ENCODE data around the gene PDE9A. TPM values are rescaled to one million over a fixed set of nuclear protein-coding genes. Genes with fewer than 3 reads are reported as not detected.

Gene PDE9A
- total RNA-seq, 1 donor from 2014 or later = 1.6 TPM

DNA sequence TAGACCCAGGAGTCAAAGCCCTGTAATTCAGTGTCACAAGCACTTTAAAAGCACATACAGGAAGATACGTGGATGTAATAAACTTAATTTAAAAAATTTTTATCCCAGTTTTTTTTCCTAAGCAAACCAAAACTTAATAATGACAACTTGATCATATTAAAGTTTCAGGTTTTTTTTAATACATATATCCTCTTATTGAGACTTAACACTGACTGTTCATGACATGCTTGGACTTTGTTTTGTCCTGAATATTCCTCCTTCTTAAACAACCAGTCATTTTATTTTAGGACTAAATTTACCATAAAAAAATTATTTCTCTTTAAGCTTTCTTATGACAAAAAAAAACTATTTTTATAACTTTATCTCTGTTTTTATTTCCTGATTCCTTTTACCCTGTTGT lies 161.8 kb downstream of the PDE9A start:
- FAIRE-seq (no peak), DNase-seq (ENCODE audit: low read depth) (no peak)
- Histone ChIP-seq H3K36me3 (ENCODE audit: control insufficient read depth, insufficient read depth, low read length) (no peaks in the 10 kb centered on the region), H3K27me3 (ENCODE audit: control insufficient read depth, insufficient read depth, low read length) (no peaks in the 10 kb centered on the region), H3K4me3 (ENCODE audit: low read depth, low read length) (no peak overlapping the region)
- TF ChIP-seq, protein P1, sequence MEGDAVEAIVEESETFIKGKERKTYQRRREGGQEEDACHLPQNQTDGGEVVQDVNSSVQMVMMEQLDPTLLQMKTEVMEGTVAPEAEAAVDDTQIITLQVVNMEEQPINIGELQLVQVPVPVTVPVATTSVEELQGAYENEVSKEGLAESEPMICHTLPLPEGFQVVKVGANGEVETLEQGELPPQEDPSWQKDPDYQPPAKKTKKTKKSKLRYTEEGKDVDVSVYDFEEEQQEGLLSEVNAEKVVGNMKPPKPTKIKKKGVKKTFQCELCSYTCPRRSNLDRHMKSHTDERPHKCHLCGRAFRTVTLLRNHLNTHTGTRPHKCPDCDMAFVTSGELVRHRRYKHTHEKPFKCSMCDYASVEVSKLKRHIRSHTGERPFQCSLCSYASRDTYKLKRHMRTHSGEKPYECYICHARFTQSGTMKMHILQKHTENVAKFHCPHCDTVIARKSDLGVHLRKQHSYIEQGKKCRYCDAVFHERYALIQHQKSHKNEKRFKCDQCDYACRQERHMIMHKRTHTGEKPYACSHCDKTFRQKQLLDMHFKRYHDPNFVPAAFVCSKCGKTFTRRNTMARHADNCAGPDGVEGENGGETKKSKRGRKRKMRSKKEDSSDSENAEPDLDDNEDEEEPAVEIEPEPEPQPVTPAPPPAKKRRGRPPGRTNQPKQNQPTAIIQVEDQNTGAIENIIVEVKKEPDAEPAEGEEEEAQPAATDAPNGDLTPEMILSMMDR (IDR thresholded peaks at IDR 0.05; ENCODE audit: insufficient read depth, low read length, severe bottlenecking) = no peak

DNA sequence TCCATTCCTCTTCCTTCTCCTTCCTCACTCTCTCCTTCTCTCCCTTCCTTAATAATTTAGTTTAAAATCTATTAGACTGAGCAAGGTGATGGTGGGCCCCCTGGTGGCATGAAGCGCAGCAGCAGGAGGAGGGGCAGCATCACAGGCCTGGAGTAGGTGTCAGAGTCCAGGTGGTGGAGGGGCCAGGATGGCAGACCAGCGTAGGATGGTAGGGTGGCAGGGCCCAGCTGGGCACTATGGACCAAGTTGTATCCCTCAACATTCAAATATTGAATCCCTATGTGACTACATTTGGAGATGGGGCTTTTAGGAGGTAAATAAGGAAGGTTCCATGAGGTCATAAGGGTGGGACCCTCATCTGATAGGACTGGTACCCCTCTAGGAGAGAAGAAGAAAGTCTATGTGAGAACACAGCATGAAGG lies 164.9 kb downstream of the PDE9A start:
- no peaks in the 10 kb centered on the region for H3K36me3 ChIP-seq (ENCODE audit: control insufficient read depth, insufficient read depth, low read length)
- peaks cover 2% of the 10 kb centered on the region for H3K27me3 ChIP-seq (ENCODE audit: control insufficient read depth, insufficient read depth, low read length)
- DNase-seq (ENCODE audit: low read depth) (peak; percentile 41), FAIRE-seq (no peak)
- TF ChIP-seq, protein P1 (IDR thresholded peaks at IDR 0.05; ENCODE audit: insufficient read depth, low read length, severe bottlenecking) = peak; percentile 70
- no peak overlapping the region for H3K4me3 ChIP-seq (ENCODE audit: low read depth, low read length)

DNA sequence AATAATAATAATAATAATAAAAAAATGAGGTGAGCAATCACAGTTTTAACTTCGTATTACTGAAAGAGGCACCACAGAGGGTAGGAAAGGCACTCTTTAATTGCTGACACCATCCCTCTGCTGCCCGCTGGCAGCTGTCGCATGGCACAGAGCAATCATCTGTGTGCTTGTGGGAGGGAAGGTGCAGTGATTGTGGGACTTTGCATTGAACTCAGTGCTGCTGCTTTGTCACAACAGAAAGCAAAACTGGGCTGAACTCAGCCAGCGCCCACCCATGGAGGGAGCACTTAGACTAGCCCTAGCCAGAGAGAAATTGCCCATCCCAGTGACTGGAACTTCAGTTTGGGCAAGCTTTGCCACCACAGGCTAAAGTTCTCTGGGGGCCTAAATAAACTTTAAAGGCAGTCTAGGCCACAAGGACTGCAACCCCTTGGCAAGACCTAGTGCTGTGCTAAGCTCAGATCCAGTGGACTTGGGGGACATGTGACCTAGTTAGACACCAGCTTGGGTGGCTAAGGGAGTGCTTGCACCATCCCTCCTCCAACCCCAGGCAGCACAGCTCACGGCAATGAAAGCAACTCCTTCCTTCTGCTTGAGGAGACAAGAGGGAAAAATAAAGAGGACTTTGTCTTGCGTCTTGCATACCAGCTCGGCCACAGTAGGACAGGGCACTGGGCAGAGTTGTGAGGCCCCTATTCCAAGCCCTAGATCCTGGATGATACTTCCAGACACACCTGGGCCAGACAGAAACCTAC lies 166.6 kb downstream of the PDE9A start:
- TF ChIP-seq, protein P1 (IDR thresholded peaks at IDR 0.05; ENCODE audit: insufficient read depth, low read length, severe bottlenecking) = no peak
- H3K27me3 ChIP-seq (ENCODE audit: control insufficient read depth, insufficient read depth, low read length) = peaks cover 2% of the 10 kb centered on the region
- H3K36me3 ChIP-seq (ENCODE audit: control insufficient read depth, insufficient read depth, low read length) = no peaks in the 10 kb centered on the region
- FAIRE-seq (no peak), DNase-seq (ENCODE audit: low read depth) (no peak)
- H3K4me3 ChIP-seq (ENCODE audit: low read depth, low read length) = no peak overlapping the region

DNA sequence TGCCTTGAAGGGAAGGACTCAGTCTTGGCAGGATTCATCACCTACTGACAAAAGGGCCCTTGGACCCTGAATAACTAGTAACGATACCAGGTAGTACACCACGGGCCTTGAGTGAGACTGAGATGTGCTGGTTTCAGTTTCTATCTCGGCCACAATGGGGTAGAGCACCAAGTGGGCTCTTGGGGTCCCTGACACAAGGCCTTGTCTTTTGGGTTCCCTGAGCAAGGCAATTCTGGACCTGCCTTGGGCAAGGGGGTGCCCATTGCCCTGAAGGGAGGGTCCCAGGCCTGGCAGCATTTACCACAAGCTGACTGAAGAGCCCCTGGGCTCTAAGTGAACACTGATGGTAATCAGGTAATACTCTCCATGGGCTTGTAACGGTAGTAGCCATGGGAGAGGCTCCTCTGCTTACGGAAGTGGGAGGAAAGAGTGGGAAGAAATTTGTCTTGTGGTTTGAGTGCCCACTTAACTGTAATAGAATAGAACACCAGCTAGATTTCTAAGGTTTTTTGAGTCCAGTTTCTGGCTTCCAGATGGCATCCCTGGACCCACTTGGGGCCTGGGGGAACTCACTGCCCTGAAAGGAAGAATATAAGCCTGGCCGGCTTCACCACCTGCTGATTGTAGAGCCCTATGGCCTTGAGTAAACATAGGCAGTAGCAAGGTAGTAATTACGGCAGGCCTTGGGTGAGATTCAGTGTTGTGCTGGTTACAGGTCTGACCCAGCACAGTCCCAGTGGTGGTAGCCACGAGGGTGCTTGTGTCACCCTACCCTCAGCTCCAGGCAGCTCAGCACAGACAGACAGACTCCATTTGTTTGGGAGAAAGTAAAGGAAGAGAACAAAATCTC lies 167.4 kb downstream of the PDE9A start:
- TF ChIP-seq, protein P1 (IDR thresholded peaks at IDR 0.05; ENCODE audit: insufficient read depth, low read length, severe bottlenecking) = no peak
- DNase-seq (ENCODE audit: low read depth) (no peak), FAIRE-seq (no peak)
- Histone ChIP-seq H3K4me3 (ENCODE audit: low read depth, low read length) (no peak overlapping the region), H3K27me3 (ENCODE audit: control insufficient read depth, insufficient read depth, low read length) (peaks cover 2% of the 10 kb centered on the region), H3K36me3 (ENCODE audit: control insufficient read depth, insufficient read depth, low read length) (no peaks in the 10 kb centered on the region)

Other genes starting within 250 kb of the PDE9A start
- gene UBASH3A, start 249.7 kb upstream of the PDE9A start, total RNA-seq = not detected in 2 replicates
- gene RSPH1, start 157.4 kb upstream of the PDE9A start, total RNA-seq = under 0.01 and 0.38 TPM in 2 replicates
- gene SLC37A1, start 139.8 kb upstream of the PDE9A start, total RNA-seq = 7.1 and 15.1 TPM in 2 replicates
- gene WDR4, start 225.9 kb downstream of the PDE9A start, total RNA-seq = 16.3 and 28.4 TPM in 2 replicates
- gene NDUFV3, start 239.7 kb downstream of the PDE9A start, total RNA-seq = 29.7 and 44.2 TPM in 2 replicates